GM06990 (cell line): ENCODE data around the gene FAR2.

Experiments used
- DNase-seq: peaks from one replicate; pipeline ENCODE4 v3.0.0-alpha.2; 2011; ENCODE audit not compliant: insufficient read length; ENCODE audit errors: extremely low read depth
- H3K27me3 ChIP-seq: replicated peaks from 2 replicates; pipeline ENCODE4 v1.6.0; 2011; ENCODE audit warnings: low read length; ENCODE audit not compliant: control insufficient read depth, insufficient read depth
- H3K36me3 ChIP-seq: 2 replicates; pipeline ENCODE4 v1.5.1; 2011; ENCODE audit warnings: low read length; ENCODE audit not compliant: control insufficient read depth, insufficient read depth
- H3K4me3 ChIP-seq: replicated peaks from 2 replicates; pipeline ENCODE4 v1.5.1; 2011; ENCODE audit warnings: low read depth, mild to moderate bottlenecking, control low read depth, low read length
- CTCF ChIP-seq: IDR thresholded peaks from 2 replicates; pipeline ENCODE4 v1.5.1; 2011; ENCODE audit warnings: low read length, control low read depth, mild to moderate bottlenecking, inconsistent platforms; ENCODE audit not compliant: insufficient read depth, poor library complexity, severe bottlenecking

The FAR2 gene

GRCh38 chr12:29242921-29243431 is 93.9 kb downstream of the FAR2 start:
- TF ChIP-seq CTCF, result no peak
- no peak overlapping the region for H3K4me3 ChIP-seq
- no peaks in the 10 kb centered on the region for H3K36me3 ChIP-seq
- H3K27me3 ChIP-seq, result no peaks in the 10 kb centered on the region
- no peak for DNase-seq

- no peak for TF ChIP-seq CTCF
- no peak overlapping the region for H3K4me3 ChIP-seq
- H3K36me3 ChIP-seq, result no peaks in the 10 kb centered on the region
- no peak for DNase-seq
- H3K27me3 ChIP-seq, result no peaks in the 10 kb centered on the region
These were observed 95.2 kb downstream of the FAR2 start for GRCh38 chr12:29244159-29244765.

GRCh38 chr12:29245246-29245645 is 96.2 kb downstream of the FAR2 start:
- no peak for DNase-seq
- Histone ChIP-seq H3K4me3 (no peak overlapping the region), H3K27me3 (no peaks in the 10 kb centered on the region), H3K36me3 (no peaks in the 10 kb centered on the region)
- no peak for TF ChIP-seq CTCF

GRCh38 chr12:29249930-29250329 is 100.9 kb downstream of the FAR2 start:
- H3K4me3 ChIP-seq, result no peak overlapping the region
- no peaks in the 10 kb centered on the region for H3K36me3 ChIP-seq
- H3K27me3 ChIP-seq, result no peaks in the 10 kb centered on the region

GRCh38 chr12:29253906-29254625 is 105.0 kb downstream of the FAR2 start:
- no peaks in the 10 kb centered on the region for H3K27me3 ChIP-seq
- no peak overlapping the region for H3K4me3 ChIP-seq
- H3K36me3 ChIP-seq, result no peaks in the 10 kb centered on the region
- DNase-seq, result no peak
- no peak for TF ChIP-seq CTCF

More at GRCh38 chr12:29249930-29250329, 100.9 kb downstream of the FAR2 start:
- DNase-seq, result no peak
- no peak for TF ChIP-seq CTCF
